ENCODE measurements around the gene PRCP.
"Not testable (repeated sequence)": the region's sequence is repeated elsewhere in the genome, so short reads cannot be mapped to it uniquely, and the experiment has no call there.

PRCP gene

GRCh38 chr11:82869657-82870056 lies 30.6 kb downstream of the PRCP start:
- DNase-seq = no peak

- DNase-seq = peak; percentile 26 to 77
Observed at GRCh38 chr11:82867495-82868082, 32.6 kb downstream of the PRCP start.

GRCh38 chr11:82865841-82866240 lies 34.4 kb downstream of the PRCP start:
- DNase-seq = no peak

GRCh38 chr11:82864268-82864667 lies 36.0 kb downstream of the PRCP start:
- DNase-seq = no peak

GRCh38 chr11:82863209-82863608 lies 37.0 kb downstream of the PRCP start:
- DNase-seq = no peak

GRCh38 chr11:82862379-82862778 lies 37.9 kb downstream of the PRCP start:
- no peak for DNase-seq

- DNase-seq = no peak
Observed at GRCh38 chr11:82859750-82860149, 40.5 kb downstream of the PRCP start.

GRCh38 chr11:82858556-82859091 lies 41.6 kb downstream of the PRCP start:
- no peak for DNase-seq

- no peak for DNase-seq
Observed at GRCh38 chr11:82858133-82858532, 42.1 kb downstream of the PRCP start.

- DNase-seq = no peak
Observed at GRCh38 chr11:82857145-82857544, 43.1 kb downstream of the PRCP start.

GRCh38 chr11:82855616-82856015 lies 44.6 kb downstream of the PRCP start:
- no peak for DNase-seq

GRCh38 chr11:82854916-82855315 lies 45.3 kb downstream of the PRCP start:
- DNase-seq = not testable (repeated sequence)

- DNase-seq = no peak
Observed at GRCh38 chr11:82854242-82854641, 46.0 kb downstream of the PRCP start.

- no peak for DNase-seq
Observed at GRCh38 chr11:82848829-82849228, 51.4 kb downstream of the PRCP start.

- no peak for DNase-seq
Observed at GRCh38 chr11:82845356-82846353, 54.6 kb downstream of the PRCP start.

GRCh38 chr11:82843057-82843795 lies 57.0 kb downstream of the PRCP start:
- DNase-seq = no peak

- DNase-seq = no peak
Observed at GRCh38 chr11:82842019-82842418, 58.2 kb downstream of the PRCP start.

GRCh38 chr11:82837650-82838049 lies 62.6 kb downstream of the PRCP start:
- DNase-seq = no peak

GRCh38 chr11:82832983-82833382 lies 67.2 kb downstream of the PRCP start:
- DNase-seq = no peak

GRCh38 chr11:82831364-82831763 lies 68.9 kb downstream of the PRCP start:
- no peak for DNase-seq

- DNase-seq = no peak
Observed at GRCh38 chr11:82830746-82831145, 69.5 kb downstream of the PRCP start.

GRCh38 chr11:82829101-82829500 lies 71.1 kb downstream of the PRCP start:
- no peak for DNase-seq

GRCh38 chr11:82828472-82828871 lies 71.8 kb downstream of the PRCP start:
- no peak for DNase-seq

Data from bone marrow (tissue), 2 donors.